Dermis lymphatic vessel endothelial cell (primary cell): ENCODE results near the gene CCDC9B. TPM values are rescaled to one million over a fixed set of nuclear protein-coding genes. Genes with fewer than 3 reads are reported as not detected.

Experiments used
- total RNA-seq: library from RNA; depleted of rRNA; stranded (reverse); fragments of >200 nt; gene quantifications from 2 replicates; pipeline ENCODE4 v1.2.1, GENCODE V29; 2014

The CCDC9B gene
- 11.8 and 12.4 TPM in 2 replicates for total RNA-seq

DNA sequence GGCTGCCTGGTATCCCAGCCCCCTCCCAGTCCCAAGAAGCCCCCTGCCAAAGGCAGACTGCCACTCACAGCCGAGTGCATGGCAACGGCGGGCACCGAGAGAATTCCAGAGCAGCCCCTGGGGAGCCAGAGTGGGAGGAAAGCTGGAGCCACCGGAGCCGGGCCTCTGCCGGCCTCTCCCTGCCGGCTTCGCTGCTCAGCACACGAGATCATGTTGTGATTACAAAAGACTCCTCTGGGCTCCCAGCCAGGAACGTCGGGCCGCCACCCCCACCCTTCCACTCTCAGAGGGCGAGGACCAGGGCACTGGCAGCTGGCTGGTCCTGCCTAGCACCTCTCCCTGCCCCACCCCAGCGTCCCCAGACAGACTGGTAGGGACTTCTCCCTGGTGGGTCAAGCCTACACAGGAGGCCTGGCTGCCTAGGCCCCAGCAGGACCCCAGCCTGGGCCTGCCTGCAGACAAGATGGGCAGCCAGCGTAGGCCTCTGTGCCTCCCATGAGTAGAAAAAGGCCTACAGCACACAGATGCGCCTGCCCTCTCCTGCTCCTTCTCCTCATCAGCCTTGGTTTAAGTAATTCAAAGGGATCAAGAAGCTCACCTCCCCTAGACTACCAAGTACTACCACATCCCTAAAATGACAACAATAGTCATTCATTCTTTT lies at the start of gene CCDC9B:
Gene CCDC9B, minus strand, starts transcription at position 200 of the 661 bp plus-strand sequence. Its CDS starts 120 bp downstream, at position 80.

GRCh38 chr15:40382580-40383456 lies 42.1 kb upstream of the CCDC9B start, which contains the start of gene KNSTRN:
KNSTRN (plus strand) TSS chr15:40382721; CDS start chr15:40382836, 115 bp downstream.

DNA sequence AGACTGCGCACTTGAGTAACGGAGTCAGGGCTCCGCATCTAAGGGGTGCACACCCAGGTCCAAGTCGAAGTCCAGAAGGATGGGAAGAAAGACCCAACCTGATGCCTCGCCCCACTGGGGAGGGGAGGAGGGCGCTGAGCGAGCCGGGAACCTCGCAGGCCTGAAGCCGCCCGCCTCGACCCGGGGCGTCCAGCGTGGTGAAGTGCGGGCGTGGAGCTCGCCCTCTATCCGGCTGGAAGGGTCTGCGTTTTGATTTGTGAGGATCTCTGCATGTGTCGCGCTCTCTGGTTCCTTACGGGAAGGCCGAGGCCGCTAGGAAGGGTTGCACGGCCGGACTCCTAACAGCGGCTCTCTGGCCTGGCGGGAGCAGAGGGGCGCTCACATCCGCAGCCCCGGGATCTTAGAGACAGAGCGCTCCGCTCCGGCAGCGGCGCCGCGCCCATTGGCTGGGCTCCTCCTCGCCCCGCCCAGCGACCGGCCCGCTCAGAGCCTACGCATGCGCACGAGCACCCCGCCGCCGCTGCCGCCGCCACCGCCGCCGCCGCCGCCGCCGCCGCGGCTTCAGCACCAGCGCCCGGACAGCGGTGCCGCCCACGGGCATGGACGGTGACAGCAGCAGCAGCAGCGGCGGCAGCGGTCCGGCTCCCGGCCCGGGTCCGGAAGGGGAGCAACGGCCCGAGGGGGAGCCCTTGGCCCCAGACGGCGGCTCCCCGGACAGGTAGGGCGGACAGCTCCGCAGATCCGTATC lies 17.2 kb upstream of the CCDC9B start, which contains the start of gene DISP2:
Gene DISP2, plus strand, starts transcription at position 497 of the 748 bp plus-strand sequence. Its CDS starts 103 bp downstream, at position 600.

DNA sequence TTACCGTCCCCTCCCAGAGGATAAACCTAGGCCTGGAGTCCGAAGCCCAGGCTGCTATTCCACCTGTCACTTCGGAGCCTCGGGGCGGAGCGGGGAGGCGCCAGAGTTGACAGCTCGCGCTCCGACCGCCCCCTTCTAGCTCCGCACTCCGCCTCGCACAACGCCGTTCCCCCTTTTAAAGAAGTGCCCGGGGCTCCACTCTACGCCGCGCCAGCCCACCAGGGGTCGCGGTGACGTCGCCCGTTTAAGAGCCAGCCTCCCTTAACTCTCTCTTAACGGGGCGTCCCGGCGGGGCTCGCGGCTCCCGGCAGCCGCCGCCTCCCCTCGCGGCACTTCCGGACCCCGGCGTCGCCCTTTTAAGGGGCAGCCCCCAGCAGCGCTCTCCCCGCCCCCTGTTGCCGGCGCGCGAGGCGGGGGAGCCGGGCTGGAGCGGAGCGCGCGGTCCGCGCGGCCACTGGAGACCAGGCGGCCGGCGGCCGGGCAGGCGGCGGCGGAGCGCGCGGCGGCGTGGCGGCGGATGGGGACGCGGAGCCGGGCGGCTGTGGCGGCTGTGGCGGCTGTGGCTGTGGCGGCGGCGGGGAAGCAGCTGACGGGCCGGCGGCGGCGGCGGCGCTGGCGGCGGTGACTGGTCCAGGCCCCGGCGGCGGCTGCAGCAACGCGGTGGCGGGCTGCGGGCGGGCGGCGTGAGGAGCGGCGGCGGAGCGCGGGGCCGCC lies 17.3 kb downstream of the CCDC9B start, which contains the start of gene INAFM2:
Gene INAFM2, plus strand, starts transcription at position 454 of the 714 bp plus-strand sequence. CDS start 364 bp downstream, outside the sequence.

DNA sequence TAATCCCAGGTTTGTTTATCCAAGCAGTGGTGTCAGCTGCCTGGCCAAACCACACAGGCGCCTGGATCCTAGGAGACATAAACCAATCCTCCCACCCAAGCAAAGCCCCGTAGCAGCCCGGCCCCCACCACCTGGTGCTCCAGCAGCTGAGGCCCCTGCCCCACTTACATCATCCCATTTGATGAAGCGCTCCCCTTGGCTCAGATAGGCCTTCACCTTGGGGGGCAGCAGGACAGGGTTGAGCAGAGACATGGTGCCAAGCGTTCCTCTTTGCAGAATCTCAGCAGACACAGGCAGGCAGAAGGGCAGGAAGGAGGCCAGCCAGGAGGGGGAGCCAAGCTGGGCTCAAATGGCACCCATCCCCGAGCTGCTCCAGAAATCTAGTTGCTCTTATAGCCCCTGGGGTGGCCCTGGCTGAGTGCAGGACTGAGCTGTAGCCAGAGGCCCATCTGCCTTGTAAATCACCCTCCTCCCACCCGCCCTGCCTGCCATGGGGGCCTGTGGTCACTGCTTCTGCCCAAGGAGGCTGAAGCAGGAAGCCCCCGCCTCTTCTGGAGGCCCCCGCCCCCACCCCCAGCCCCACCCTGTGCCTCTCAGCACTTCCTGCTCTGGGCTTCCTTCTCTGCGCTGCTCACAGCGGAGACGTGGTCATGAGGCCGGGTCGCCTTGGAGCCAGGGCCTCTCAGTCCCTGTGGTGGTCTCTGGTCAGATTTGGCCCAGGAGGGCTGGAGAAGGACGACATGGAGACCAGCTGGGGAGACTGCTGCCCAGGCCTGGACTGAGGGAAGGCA lies 33.1 kb downstream of the CCDC9B start, which contains the start of gene PLCB2:
Gene PLCB2, minus strand, starts transcription at position 515 of the 791 bp plus-strand sequence. Its CDS starts 263 bp downstream, at position 252.

DNA sequence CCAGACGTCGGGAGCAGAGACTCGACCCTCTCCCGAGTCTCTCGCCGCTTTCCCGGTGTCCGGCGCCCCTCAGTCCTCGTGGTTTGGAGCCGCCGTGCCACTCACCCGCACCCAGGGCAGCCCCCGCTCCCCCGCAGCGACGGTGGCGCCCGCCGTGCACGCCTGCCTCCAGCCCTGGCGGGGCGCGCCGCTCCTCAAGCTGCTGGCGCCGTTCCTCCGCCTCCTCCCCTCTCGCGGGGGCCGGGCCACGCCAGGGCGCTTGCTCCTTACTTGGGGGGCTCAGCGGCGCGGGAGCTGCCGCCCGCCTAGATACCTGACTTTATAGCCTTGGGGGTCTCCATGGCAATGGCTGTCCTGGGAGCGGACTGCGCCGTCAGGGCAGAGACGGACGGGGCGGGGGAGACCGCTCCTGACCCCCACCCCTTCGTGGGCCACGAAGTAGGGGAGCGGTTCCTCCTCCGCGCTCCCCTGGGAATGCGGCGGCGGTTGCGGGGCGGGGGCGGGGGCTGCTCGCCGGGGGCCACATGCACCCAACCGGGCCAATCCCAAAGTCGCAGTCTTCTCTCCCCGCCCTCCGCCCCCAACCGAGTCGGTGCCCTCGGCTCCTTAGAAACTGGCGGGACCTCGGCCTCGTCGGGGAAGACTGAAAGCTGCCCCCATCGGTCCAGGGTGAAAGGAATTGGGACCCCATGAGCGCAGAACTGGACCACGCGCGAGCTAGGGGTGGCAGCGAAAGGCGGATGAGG lies 57.7 kb downstream of the CCDC9B start, which contains the start of gene ANKRD63:
Gene ANKRD63, minus strand, starts transcription at position 196 of the 746 bp plus-strand sequence. CDS start 478 bp downstream, outside the sequence.

Other genes with a start within 250 kb of the CCDC9B start
- gene BMF, start 232.1 kb downstream of the CCDC9B start, total RNA-seq, result 4.3 and 5.4 TPM in 2 replicates
- gene BUB1B, start 179.9 kb downstream of the CCDC9B start, total RNA-seq, result 4.6 and 5.1 TPM in 2 replicates
- not detected in 2 replicates for gene PAK6, start 101.9 kb downstream of the CCDC9B start, total RNA-seq
- gene ANKRD63, start 57.9 kb downstream of the CCDC9B start, total RNA-seq, result not detected in 2 replicates
- 0.11 TPM in 1 of 2 replicates, not detected in the other for gene PLCB2, start 33.0 kb downstream of the CCDC9B start, total RNA-seq
- 17.6 and 28.2 TPM in 2 replicates for gene INAFM2, start 17.2 kb downstream of the CCDC9B start, total RNA-seq
- gene PHGR1, start 10.1 kb upstream of the CCDC9B start, total RNA-seq, result not detected in 2 replicates
- under 0.01 and 0.09 TPM in 2 replicates for gene DISP2, start 17.3 kb upstream of the CCDC9B start, total RNA-seq
- gene KNSTRN, start 41.8 kb upstream of the CCDC9B start, total RNA-seq, result 11.2 and 12.3 TPM in 2 replicates
- gene IVD, start 64.9 kb upstream of the CCDC9B start, total RNA-seq, result 28.6 and 38.5 TPM in 2 replicates
- gene BAHD1, start 100.0 kb upstream of the CCDC9B start, total RNA-seq, result 6.3 and 7.6 TPM in 2 replicates
- 5.1 and 6.3 TPM in 2 replicates for gene CHST14, start 130.0 kb upstream of the CCDC9B start, total RNA-seq
- gene CCDC32, start 224.1 kb upstream of the CCDC9B start, total RNA-seq, result 18.5 and 26.5 TPM in 2 replicates
- 8.8 and 9.9 TPM in 2 replicates for gene RPUSD2, start 228.4 kb upstream of the CCDC9B start, total RNA-seq